NCI-H2029 (cell line): ENCODE data around the gene SLC45A2.
A peak's percentile ranks its signal among the peaks of the same experiment; 100 is the strongest.
"Not testable (repeated sequence)": the region's sequence is repeated elsewhere in the genome, so short reads cannot be mapped to it uniquely, and the experiment has no call there.

Experiments used
- DNase-seq: peaks from one replicate; lab custom pipeline; 2025; lab: John Stamatoyannopoulos, UW

The SLC45A2 gene

GRCh38 chr5:33984671-33985124, at the start of gene SLC45A2:
TSS of gene SLC45A2 (minus strand) at chr5:33984693. CDS start at chr5:33984583, 110 bp downstream.
- DNase-seq, result no peak

DNA sequence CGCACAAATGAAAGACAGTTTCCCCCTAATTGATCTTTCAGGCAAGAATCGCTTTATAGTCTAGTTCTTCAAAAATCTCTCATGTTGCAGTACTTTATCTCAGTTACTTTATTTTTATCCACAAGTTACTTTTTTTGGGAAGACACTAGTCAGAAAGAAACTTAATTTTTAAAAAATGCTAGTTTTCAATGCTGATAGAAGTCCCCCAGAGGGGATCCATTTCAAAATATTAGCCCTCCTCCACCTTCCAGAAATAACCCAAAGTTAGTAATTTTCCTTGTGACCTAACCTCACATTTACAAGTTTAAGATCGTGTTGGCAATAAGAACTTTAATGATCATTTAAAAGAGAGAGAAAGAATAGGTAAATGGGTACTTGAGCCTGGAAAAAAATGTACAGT, 47.5 kb upstream of the SLC45A2 start:
- no peak for DNase-seq

GRCh38 chr5:34031117-34031516, 46.6 kb upstream of the SLC45A2 start:
- DNase-seq, result no peak

DNA sequence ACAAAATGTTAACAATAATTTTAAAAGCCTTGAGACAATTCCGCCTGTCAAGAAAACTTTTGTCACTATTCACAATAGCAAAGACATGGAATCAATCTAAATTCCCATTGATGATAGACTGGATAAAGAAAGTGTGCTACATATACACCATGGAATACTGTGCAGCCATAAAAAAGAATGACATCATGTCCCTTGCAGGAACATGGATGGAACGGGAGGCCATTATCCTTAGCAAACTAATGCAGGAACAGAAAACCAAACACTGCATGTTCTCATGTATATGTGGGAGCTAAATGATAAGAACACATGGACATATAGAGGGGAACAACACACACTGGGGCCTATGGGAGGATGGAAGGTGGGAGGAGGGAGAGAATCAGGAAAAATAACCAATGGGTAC, 46.1 kb upstream of the SLC45A2 start:
- DNase-seq, result not testable (repeated sequence)

DNA sequence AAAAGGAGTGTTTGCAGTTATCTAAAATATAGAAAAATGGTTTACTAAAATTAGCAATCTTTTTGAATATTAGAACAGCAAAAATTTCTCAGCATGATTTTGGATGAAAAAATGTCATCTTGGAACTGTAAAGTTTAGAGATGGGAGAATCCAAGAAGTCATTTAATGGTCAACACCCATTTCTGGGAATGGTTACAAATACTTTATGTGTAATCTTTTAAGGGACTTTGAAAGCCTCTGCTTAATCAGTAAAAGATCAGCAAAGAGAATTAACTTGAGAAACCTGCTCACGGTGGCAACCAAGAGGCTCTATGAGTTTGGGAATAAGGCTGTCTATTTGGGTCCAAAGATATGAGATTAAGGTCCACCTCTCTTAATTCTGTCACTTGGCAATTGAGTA, 45.6 kb upstream of the SLC45A2 start:
- no peak for DNase-seq

GRCh38 chr5:34028349-34028748, 43.9 kb upstream of the SLC45A2 start:
- no peak for DNase-seq

DNA sequence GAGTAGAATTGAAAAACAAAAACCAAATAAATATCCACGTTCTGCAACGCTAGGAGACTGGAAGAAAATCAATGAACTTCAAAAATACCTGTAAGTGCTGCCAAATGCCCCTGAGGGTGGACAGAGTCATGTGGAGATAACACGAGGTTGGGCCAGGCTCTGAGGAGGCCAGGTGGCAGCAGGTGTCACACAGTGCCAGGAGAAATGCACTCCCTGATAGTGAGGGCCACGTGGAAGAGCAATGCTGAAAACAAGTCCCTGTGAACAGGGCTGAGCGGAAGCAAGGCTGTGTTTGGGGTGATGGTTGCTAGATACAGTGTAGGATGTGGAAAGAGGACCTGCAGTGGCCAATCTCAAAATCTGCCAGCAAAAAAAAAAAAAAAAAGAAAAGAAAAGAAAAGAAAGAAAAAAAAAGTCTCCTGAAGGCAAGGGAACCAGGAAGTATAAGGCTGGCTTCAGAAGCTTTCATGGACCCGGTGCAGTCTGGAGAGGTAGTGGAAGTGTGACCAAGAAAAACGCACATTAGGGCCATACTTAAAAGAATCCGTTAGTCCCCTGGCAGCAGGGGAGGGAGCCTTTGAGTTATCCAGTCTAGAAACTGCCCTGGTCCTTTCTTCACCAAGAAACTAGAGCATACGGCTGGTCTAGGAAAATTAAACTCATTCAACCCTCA, 41.7 kb upstream of the SLC45A2 start:
- no peak for DNase-seq

GRCh38 chr5:34022121-34022705, 37.7 kb upstream of the SLC45A2 start:
- DNase-seq, result no peak

- DNase-seq, result no peak
Measured at GRCh38 chr5:34021334-34021733, 36.8 kb upstream of the SLC45A2 start.

GRCh38 chr5:34020726-34021125, 36.2 kb upstream of the SLC45A2 start:
- DNase-seq, result no peak

- DNase-seq, result no peak
Measured at GRCh38 chr5:34017254-34017653, 32.8 kb upstream of the SLC45A2 start.

DNA sequence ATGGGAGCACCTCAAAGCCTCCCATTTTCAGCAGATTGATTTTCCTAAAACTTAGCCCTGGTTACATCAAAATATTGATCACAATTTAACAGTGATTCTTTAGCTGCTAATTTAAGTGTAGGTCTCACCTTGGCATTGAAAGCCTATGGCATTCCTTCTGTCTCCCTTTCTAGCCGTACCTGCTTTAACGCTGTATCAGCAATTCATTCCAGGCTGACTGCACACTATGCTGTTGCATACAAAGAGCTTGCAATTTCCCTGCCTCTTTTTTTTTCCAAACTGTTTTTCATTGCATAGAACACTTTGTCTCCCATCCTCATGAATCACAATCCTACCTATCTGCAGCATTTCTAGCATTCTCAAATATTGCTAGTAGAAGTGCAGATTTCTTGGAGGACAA, 32.3 kb upstream of the SLC45A2 start:
- no peak for DNase-seq

GRCh38 chr5:34016222-34016621, 31.7 kb upstream of the SLC45A2 start:
- DNase-seq, result no peak

- no peak for DNase-seq
Measured at GRCh38 chr5:34015120-34015822, 30.8 kb upstream of the SLC45A2 start.

DNA sequence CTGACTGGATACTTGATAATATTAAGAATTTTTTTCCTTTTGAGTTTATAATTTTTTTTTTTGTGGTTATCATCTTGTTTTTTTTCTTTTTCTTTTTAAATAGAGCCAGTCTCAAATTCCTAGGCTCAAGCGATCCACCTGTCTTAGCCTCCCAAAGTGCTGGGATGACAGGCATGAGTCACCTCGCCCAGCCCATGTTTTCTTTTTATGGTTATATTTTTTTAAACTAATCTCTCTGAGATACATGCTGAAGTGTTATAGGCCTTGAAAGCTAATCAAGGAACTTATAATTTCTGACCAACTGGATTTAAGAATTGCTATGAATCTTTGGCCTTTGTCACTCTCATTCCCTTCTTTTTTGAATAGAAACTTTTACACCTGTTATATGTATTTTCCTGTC, 30.1 kb upstream of the SLC45A2 start:
- DNase-seq, result no peak

DNA sequence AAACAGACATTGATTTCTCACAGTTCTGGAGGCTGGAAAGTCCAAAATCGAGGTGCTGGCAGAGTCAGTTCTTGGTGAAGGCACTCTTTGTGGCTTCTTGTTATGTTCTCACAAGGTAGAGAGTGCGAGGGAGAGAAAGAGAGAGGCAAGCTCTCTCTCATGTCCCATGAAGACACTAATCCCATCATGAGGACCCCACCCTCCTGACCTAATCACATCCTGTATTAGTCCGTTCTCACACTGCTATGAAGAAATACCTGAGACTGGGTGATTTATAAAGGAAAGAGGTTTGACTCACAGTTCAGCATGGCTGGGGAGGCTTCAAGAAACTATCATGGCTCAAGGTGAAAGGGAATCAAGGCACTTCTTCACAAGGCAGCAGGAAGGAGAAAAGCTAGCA, 29.1 kb upstream of the SLC45A2 start:
- no peak for DNase-seq

- no peak for DNase-seq
Measured at GRCh38 chr5:34012791-34013190, 28.3 kb upstream of the SLC45A2 start.

- no peak for DNase-seq
Measured at GRCh38 chr5:34011536-34011935, 27.0 kb upstream of the SLC45A2 start.

- DNase-seq, result not testable (repeated sequence)
Measured at GRCh38 chr5:34010146-34010545, 25.7 kb upstream of the SLC45A2 start.

- no peak for DNase-seq
Measured at GRCh38 chr5:34009610-34010009, 25.1 kb upstream of the SLC45A2 start.

GRCh38 chr5:34008802-34009201, 24.3 kb upstream of the SLC45A2 start:
- no peak for DNase-seq

DNA sequence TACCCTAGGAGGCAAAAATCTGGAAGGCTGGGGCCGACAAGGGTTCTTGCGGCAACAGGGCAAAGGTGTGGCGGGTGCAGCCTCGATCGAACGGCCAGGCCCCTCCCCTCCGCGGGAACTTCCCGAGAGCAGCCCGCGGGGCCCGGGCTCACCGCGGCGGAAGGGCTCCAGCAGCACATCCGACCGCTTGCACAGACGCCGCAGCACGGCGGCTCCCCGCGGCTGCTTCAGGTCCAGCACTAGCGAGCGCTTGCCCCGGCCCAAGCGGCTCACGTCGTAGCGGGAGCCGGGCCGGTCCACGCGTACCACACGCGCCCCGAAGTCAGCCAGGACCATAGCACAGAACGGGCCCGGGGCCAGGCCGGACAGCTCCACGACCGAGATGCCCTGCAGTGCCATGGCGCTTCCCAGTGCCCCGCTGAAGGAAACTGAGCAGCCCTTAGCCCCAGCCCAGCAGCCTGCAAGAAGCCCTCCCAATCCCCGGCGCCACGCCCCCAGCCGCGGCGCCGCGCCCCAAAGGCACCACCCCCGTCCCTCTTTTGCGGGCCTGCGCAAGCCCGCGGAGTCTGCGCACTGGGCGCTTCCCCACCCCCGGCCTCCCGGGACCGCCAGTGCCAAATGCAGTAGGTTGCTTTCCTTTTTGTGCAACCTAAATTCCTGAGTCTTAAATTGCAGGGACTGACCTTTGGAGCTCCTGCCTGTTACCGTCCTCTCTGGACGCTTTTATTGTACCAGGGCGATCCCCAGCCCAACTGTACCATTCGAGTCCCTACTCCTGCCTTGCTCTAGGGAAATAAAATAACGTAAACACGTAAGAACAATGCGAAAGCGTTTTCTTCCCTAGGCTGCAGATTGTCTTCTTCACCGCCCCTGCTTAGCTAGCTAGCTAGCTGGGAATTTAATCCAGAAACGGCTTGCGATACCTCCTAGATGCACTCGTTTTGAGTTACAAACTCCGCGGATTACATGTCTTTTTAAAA, 23.4 kb upstream of the SLC45A2 start, which contains the start of gene AMACR:
Gene AMACR (minus strand): TSS at position 430 of the 980 bp plus-strand sequence. CDS start 31 bp downstream, at position 399.
- peak; percentile 92 for DNase-seq
